Measurements from ENCODE around the gene CNOT4.

CNOT4 gene

DNA sequence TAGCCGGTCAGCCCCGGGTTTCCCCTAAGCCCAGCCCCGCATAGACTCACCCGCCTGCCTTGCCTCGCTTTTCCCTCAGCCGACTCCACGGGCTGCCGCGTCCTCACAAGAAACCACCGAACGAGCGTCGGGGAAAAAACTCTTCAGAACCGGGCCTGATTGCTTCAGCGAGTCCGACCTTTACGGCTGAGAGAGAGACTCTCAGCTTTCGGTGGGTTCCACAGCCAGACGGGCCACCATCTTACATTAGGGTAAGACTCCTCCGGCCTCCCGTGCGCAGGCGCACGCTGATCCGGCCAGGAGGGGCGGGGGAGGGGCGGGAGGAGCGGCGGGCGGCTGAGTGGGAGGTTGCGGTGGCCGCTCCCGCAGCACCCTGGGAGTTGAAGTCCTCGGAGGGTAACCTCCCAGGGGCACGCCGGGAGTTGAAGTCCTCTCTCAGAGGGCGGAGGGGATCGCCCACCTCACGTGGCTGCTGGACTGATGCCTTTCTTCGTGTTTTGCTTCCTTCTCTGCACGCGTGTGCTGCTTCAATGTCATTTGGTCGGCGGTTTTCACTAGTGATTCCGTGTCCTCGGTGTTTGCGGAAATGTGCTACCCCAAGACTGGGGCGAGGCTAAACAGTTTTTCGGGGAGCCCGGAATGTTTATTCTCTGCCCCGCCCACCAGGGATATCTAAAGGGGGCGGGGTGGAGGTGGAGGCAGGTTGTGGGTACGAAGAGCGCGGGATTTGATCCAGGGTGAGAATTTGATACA is at the start of gene CNOT4:
CNOT4 (minus strand) TSS at position 264 of the 753 bp plus-strand sequence. CDS start 71,771 bp downstream, outside the sequence.
- peak; percentile 98 for DNase-seq

- DNase-seq, result no peak
These were observed 49.0 kb upstream of the CNOT4 start for GRCh38 chr7:135558881-135559280.

DNA sequence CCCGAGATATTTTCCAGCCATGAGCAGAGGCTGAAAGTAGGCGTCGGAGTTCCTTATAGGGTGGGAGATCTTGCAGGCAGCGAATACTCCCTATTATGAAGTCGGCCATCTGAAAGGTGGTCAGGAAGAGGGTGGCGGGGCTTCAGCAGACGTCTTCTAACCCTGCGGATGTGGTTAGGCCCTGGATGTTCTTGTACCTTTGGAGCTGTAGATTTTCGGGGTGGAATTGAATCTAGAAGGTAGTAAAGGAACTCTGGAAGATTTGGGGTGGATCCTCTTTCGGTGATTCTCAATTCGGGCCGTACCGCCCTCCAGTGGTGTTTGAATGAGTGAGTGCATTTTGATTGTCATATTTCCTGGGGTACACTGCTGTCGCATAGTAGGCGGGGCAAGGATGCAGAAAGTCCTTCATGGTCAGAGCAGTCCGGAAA is 48.5 kb upstream of the CNOT4 start:
- peak; percentile 57 for DNase-seq

DNA sequence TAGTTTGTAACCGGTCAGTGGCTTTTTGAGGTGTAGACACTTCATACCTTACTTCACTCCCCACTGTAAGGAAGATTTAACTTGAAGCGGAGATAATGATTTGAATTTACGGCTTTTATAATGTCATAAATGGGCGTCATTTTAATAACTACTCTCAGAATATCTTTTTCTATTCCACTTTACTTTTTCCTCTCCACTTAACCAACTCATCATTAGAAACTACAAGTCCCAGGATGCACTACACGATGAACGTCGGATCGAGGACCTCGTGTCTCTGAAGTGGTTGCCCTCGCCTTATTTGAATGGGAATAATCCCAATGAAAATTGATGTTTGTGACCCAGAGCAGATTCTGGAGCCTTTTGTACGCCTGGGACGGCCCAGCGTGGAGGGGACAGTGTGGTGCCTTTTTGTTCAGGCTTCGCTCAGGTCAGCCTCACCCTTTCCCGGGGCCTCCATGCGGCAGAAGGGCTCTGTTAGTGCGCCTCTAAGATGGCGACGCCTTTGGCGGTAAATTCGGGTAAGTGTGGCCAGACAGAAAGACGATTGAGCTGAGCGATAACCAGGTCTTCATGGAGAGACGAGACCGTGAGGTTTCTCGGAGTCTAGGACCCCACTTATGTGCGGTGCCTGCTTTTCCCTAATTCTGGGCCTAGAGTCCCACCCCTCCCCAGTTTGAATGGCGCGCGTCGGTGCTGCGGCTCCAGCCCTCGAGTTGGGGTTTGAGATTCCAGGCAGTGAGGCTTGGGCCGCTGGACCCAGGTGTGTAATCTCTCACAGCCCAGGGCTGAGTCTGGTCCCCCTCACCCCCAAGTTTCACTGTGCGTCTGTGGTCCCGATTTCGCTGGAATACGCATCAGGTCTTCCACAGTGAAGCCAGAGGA is 47.8 kb upstream of the CNOT4 start, which contains the start of gene NUP205:
NUP205 (plus strand) TSS at position 463 of the 882 bp plus-strand sequence; CDS start at position 491, 28 bp downstream.
- peak; percentile 62 for DNase-seq

DNA sequence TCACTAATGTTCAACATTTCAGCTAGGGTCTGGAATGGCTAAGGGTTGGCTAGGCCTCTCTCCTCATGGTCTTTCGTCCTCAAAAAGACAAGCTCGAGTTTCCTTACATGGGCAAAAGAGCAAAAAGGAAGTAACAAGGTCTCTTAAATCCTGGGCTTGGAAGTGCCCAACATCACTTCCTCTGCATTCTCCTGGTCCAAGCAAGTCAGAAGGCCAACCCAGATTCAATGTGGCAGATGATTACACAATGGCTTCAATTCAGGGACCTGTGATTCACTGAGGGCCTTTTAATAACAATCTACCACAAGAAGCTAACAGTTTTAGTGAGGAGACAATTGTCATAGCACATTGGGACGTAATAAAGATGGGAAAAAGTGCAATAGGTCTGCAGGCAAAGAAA is 43.4 kb upstream of the CNOT4 start:
- no peak for DNase-seq

DNA sequence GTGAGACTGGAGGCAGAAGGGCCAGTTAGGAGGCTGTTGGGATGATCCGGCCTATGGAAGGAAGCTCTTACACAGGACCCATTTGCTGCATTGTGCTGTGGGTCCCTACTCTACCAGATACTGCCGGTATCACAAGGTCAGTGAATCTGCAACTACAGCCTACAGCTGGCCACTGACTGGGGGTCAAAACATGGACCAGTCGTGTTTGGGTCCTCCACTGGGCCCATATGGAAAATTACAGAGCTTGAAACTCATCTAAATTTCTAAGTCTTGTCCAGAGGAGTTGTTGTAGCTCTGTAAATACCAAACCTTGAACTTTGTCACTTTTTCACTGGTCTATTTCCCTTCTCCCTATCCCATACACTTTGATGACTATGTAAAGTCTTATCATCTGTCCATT is 42.2 kb upstream of the CNOT4 start:
- DNase-seq, result no peak

DNA sequence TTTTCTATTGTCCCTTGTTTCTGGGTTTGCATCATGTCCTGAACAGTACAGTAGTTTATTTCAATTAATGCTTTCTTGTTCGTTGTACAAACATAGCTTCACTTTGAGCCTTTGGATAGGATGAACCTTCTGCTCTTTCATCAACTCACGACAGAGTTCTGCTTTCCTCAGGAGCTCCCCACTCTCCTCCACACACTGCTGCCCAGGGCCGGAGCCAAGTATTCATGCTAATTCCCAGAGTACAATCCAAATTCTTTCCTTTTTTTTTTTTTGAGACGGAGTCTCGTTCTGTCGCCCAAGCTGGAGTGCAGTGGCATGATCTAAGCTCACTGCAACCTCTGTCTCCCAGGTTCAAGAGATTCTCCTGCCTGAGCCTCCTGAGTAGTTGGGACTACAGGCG is 40.3 kb upstream of the CNOT4 start:
- DNase-seq, result no peak

- DNase-seq, result no peak
These were observed 31.1 kb upstream of the CNOT4 start for GRCh38 chr7:135541029-135541428.

- DNase-seq, result no peak
These were observed 29.7 kb upstream of the CNOT4 start for GRCh38 chr7:135539629-135540028.

- DNase-seq, result no peak
These were observed 28.5 kb upstream of the CNOT4 start for GRCh38 chr7:135538376-135538775.

GRCh38 chr7:135537905-135538304 is 28.0 kb upstream of the CNOT4 start:
- no peak for DNase-seq

- no peak for DNase-seq
These were observed 27.6 kb upstream of the CNOT4 start for GRCh38 chr7:135537453-135537852.

GRCh38 chr7:135536150-135536549 is 26.2 kb upstream of the CNOT4 start:
- no peak for DNase-seq

DNA sequence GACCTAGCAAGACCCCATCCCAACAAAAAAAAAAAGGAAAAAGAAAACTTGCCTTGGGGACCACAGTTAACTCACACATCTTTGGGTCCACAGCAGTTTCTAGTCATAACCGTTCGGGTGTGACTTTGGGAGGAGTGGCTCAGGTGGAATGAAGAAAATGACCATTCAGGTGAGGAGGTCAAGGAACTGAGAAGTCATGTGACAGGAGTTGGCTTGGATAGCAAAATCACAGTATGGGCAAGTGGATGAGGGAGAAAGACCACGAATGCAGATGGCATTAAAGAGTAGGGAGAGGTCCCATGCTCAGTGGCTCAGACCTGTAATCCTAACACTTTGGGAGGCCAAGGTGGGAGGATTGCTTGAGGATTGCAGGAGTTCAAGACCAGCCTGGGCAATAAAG is 17.1 kb upstream of the CNOT4 start:
- no peak for DNase-seq

GRCh38 chr7:135525426-135525825 is 15.5 kb upstream of the CNOT4 start:
- no peak for DNase-seq

DNA sequence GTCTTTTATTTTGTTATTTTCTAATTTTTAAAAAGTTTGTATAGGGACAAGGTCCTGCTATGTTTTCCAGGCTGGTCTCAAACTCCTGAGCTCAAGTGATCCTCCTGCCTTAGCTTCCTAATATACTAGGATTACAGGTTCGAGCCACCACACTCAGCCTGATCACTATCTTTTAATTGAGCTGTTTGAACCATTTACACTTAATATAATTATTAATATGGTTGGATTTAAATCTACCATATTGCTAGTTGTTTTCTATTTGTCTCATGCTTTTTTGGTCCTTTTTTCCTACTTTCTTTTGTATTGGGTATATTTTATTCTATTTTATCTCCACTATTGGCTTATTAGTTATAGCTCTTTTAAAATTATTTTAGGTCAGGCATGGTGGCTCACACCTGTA is 13.2 kb upstream of the CNOT4 start:
- no peak for DNase-seq

DNA sequence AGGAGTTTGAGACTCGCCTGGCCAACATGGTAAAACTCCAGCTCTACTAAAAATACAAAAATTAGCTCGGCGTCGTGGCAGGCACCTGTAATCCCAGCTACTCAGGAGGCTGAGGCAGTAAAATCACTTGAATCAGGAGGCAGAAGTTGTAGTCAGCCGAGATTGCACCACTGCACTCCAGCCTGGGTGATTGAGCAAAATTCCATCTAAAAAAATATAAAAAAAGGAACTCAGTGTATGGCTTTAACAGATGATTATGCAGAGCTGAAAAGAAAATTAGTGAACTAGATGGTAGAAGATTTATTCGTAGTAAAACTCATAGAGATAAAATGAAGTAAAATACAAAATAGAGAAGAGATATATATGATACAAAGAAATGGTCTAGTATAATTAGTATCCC is 12.6 kb upstream of the CNOT4 start:
- DNase-seq, result no peak

DNA sequence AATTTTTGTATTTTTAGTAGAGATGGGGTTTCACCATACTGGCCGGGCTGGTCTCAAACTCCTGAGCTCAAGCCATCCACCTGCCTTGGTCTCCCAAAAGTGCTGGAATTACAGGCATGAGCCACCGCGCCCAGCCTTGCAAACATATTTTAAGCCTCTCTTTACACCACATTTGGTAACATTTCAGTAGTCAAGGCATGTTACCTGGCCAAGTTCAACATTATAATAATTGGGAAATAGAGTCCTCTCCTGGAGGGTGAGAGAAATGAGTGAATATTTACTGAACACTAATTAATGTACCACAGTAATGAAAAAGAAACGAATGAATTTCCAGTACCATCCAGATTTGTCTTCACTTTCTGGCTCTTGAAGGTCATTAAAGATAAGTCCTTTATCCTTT is 10.0 kb upstream of the CNOT4 start:
- DNase-seq, result no peak

DNA sequence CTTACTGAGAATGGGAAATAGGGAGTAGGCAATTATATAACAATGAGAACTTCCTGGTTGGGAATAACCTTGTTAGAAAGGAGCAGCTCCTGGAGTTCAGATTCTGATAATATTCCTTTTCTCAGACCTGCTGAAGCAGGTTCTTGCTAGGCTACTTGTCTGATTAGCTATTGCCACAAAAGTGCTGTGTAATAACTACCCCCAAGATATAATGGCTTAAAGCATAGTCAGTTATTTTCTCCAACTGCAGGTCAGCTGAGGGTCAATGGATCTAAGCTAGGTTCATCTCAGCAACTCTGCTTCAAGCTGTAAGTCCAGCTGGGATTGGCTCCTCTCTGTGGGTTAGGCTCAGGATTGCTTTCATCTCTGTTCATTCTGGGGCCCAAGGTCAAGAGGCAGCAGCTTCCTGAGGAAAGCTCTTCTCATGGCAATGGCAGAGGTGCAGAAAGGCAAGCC is 9.4 kb upstream of the CNOT4 start:
- no peak for DNase-seq

GRCh38 chr7:135518748-135519147 is 8.8 kb upstream of the CNOT4 start:
- no peak for DNase-seq

DNA sequence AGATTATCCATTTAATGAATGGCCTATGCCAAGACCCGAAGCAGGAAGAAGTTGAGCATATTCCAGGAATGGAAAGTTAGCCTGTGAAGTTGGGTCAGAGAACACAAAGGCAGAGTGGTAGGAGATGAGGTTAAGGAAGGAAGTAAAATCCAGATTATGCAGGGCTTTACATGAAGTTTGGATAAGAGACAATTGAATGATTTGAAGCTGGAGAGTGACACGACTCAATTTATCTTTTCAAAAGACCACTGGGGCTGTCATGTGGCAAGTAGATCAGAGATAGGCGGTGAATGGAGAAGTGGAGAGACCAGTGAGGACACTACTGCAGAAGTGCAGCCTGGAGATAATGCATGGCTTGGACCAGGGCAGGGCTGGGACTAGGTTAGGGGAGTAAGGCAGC is 7.2 kb upstream of the CNOT4 start:
- no peak for DNase-seq

DNA sequence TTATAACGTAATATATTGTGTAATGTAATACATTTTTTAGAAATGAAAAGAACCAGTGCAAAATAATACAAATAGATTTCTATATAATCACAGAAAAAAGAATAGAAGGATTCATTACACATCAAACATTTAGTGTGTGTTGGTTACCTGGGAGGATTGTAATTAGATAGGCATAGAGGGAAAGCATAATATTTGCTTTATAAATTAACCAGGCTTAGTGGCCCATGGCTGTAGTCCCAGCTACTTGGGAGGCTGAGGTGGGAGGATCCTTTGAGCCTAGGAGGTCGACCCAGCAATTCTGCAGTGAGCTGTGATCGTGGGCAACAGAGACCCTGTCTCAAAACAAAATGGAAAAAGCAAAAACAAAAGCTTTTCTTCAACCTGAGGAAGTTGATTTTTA is 5.0 kb upstream of the CNOT4 start:
- no peak for DNase-seq

- no peak for DNase-seq
These were observed 2.4 kb upstream of the CNOT4 start for GRCh38 chr7:135512135-135512887.
